ENCODE measurements around the gene NRP1.
"Not testable (repeated sequence)": the region's sequence is repeated elsewhere in the genome, so short reads cannot be mapped to it uniquely, and the experiment has no call there.

NRP1 gene

GRCh38 chr10:33145451-33146188 lies 188.8 kb downstream of the NRP1 start:
- peak; percentile 53 for DNase-seq

- DNase-seq: peak; percentile 91
These were observed 191.2 kb downstream of the NRP1 start for GRCh38 chr10:33143160-33143728.

- no peak for DNase-seq
These were observed 192.2 kb downstream of the NRP1 start for GRCh38 chr10:33142295-33142694.

GRCh38 chr10:33141251-33141650 lies 193.2 kb downstream of the NRP1 start:
- no peak for DNase-seq

- DNase-seq: no peak
These were observed 195.3 kb downstream of the NRP1 start for GRCh38 chr10:33139181-33139646.

- not testable (repeated sequence) for DNase-seq
These were observed 195.8 kb downstream of the NRP1 start for GRCh38 chr10:33138686-33139085.

- no peak for DNase-seq
These were observed 197.0 kb downstream of the NRP1 start for GRCh38 chr10:33137356-33138005.

GRCh38 chr10:33136781-33137180 lies 197.7 kb downstream of the NRP1 start:
- DNase-seq: no peak

GRCh38 chr10:33136271-33136670 lies 198.2 kb downstream of the NRP1 start:
- no peak for DNase-seq

- DNase-seq: peak; percentile 68
These were observed 200.3 kb downstream of the NRP1 start for GRCh38 chr10:33134011-33134751.

- DNase-seq: peak; percentile 49
These were observed 200.9 kb downstream of the NRP1 start for GRCh38 chr10:33133557-33133956.

GRCh38 chr10:33132626-33133025 lies 201.8 kb downstream of the NRP1 start:
- DNase-seq: no peak

GRCh38 chr10:33129996-33130386 lies 204.5 kb downstream of the NRP1 start:
- peak; percentile 80 for DNase-seq

GRCh38 chr10:33129141-33129995 lies 205.1 kb downstream of the NRP1 start:
- peak; percentile 94 for DNase-seq

GRCh38 chr10:33127622-33128021 lies 206.8 kb downstream of the NRP1 start:
- no peak for DNase-seq
